Calu3 (cell line): ENCODE data around the gene KAZN. TPM values are rescaled to one million over a fixed set of nuclear protein-coding genes. Genes with fewer than 3 reads are reported as not detected.

ENCODE experiments used
- BruUV-seq: library from RNA; stranded (reverse); fragments of 400-500 nt; replicated peaks from 2 replicates; lab custom pipeline; 2021; lab: Mats Ljungman, UMichigan
- CTCF ChIA-PET: fragments of 300-600 bp; sonication (Branson Sonifier 250); formaldehyde crosslinking; loops from one replicate; lab custom pipeline; 2022; ENCODE audit warnings: antibody characterized with exemption; lab: Charles Lee
- DNase-seq: peaks from one replicate; pipeline ENCODE4 v3.0.0; 2022
- H3K27ac Mint-ChIP-seq: one replicate; pipeline ENCODE4 v1.8.0; 2022; ENCODE audit warnings: mixed read lengths; ENCODE audit not compliant: unreplicated experiment
- H3K27me3 Mint-ChIP-seq: one replicate; pipeline ENCODE4 v1.8.0; 2022; ENCODE audit warnings: mixed read lengths; ENCODE audit not compliant: unreplicated experiment
- H3K36me3 Mint-ChIP-seq: one replicate; pipeline ENCODE4 v1.8.0; 2022; ENCODE audit warnings: mild to moderate bottlenecking, moderate library complexity, mixed read lengths; ENCODE audit not compliant: insufficient read depth, unreplicated experiment
- H3K4me1 Mint-ChIP-seq: one replicate; pipeline ENCODE4 v1.8.0; 2022; ENCODE audit warnings: mild to moderate bottlenecking, low read depth, mixed read lengths; ENCODE audit not compliant: unreplicated experiment
- H3K4me3 Mint-ChIP-seq: one replicate; pipeline ENCODE4 v1.8.0; 2022; ENCODE audit warnings: mild to moderate bottlenecking, low read depth, moderate library complexity, mixed read lengths; ENCODE audit not compliant: unreplicated experiment
- H3K9me3 Mint-ChIP-seq: one replicate; pipeline ENCODE4 v1.8.0; 2022; ENCODE audit warnings: low read depth, mixed read lengths; ENCODE audit not compliant: unreplicated experiment
- CTCF ChIP-seq: fragments of 200-600 bp; IDR thresholded peaks from one replicate; pipeline ENCODE4 v1.8.0; 2022; ENCODE audit warnings: antibody characterized with exemption; ENCODE audit not compliant: unreplicated experiment
- intact Hi-C: fragments of 100-400 bp; cut with micrococcal nuclease; formaldehyde crosslinking; loops from one replicate; pipeline ENCODE4 v1.10.0; 2022; ENCODE audit not compliant: unreplicated experiment
- total RNA-seq: library from RNA; stranded (reverse); gene quantifications from 2 replicates; pipeline ENCODE4 v1.2.3, GENCODE V29; 2022

KAZN gene
- total RNA-seq, 1 experiment from 2014 or later, result 3.6 TPM

- no peak for DNase-seq
- Mint-ChIP-seq H3K27ac (no peak overlapping the region), H3K4me3 (no peak overlapping the region), H3K27me3 (no peaks in the 10 kb centered on the region), H3K9me3 (no peaks in the 10 kb centered on the region), H3K4me1 (no peaks in the 10 kb centered on the region), H3K36me3 (no peaks in the 10 kb centered on the region)
- no peak for TF ChIP-seq CTCF
- CTCF ChIA-PET, result interaction anchor here (0.7 kb wide), 1 partner anchor 110 kb away, joined by 3 read pairs; no protein-coding TSS in a partner anchor
- intact Hi-C loops, result no loop called here
- no TSS peak for BruUV-seq
Observed at GRCh38 chr1:15016526-15016925, 418.0 kb downstream of the KAZN start.

GRCh38 chr1:15017120-15017519 lies 418.6 kb downstream of the KAZN start:
- Mint-ChIP-seq H3K27ac (no peak overlapping the region), H3K36me3 (no peaks in the 10 kb centered on the region), H3K9me3 (no peaks in the 10 kb centered on the region), H3K4me1 (no peaks in the 10 kb centered on the region), H3K27me3 (no peaks in the 10 kb centered on the region), H3K4me3 (no peak overlapping the region)
- no peak for TF ChIP-seq CTCF
- DNase-seq, result no peak
- intact Hi-C loops, result no loop called here
- no TSS peak for BruUV-seq
- CTCF ChIA-PET, result no interaction called here

GRCh38 chr1:15018767-15019166 lies 420.3 kb downstream of the KAZN start:
- TF ChIP-seq CTCF, result no peak
- CTCF ChIA-PET, result no interaction called here
- no peaks in the 10 kb centered on the region for H3K4me1 Mint-ChIP-seq
- H3K27ac Mint-ChIP-seq, result no peak overlapping the region
- H3K4me3 Mint-ChIP-seq, result no peak overlapping the region
- H3K9me3 Mint-ChIP-seq, result no peaks in the 10 kb centered on the region
- no peaks in the 10 kb centered on the region for H3K36me3 Mint-ChIP-seq
- H3K27me3 Mint-ChIP-seq, result no peaks in the 10 kb centered on the region
- intact Hi-C loops, result no loop called here
- BruUV-seq, result no TSS peak
- DNase-seq, result no peak

GRCh38 chr1:15020943-15021745 lies 422.7 kb downstream of the KAZN start:
- intact Hi-C loops, result no loop called here
- TF ChIP-seq CTCF, result no peak
- Mint-ChIP-seq H3K36me3 (no peaks in the 10 kb centered on the region), H3K27ac (no peak overlapping the region), H3K4me3 (no peak overlapping the region), H3K4me1 (no peaks in the 10 kb centered on the region), H3K27me3 (no peaks in the 10 kb centered on the region), H3K9me3 (no peaks in the 10 kb centered on the region)
- CTCF ChIA-PET, result no interaction called here
- no peak for DNase-seq
- no TSS peak for BruUV-seq
